Testis (tissue), 2 donors: ENCODE data around the gene SSTR5.

Source experiments
- CTCF ChIP-seq, 3 experiments: fragments of 450-650 bp in 2 of 3; fragments of 200-600 bp in 1 of 3; sonication (generic) in 1 of 3; IDR thresholded peaks; one replicate each; pipeline ENCODE4 v1.5.1; 2016 to 2019; ENCODE audit warnings: antibody characterized with exemption in 3 of 3, mild to moderate bottlenecking in 2 of 3, moderate library complexity in 1 of 3
- POLR2A ChIP-seq: fragments of 450-650 bp; IDR thresholded peaks from one replicate; pipeline ENCODE4 v1.6.1; 2017; ENCODE audit warnings: antibody characterized with exemption, mild to moderate bottlenecking, moderate library complexity

GRCh38 chr16:1119129-1119528 lies 46.6 kb downstream of the SSTR5 start:
- TF ChIP-seq CTCF (IDR thresholded peaks at IDR 0.05) = no peak
- no peak for TF ChIP-seq POLR2A
